ENCODE data around the gene STRN. TPM values are rescaled to one million over a fixed set of nuclear protein-coding genes. Genes with fewer than 3 reads are reported as not detected.
"Not testable (repeated sequence)": the region's sequence is repeated elsewhere in the genome, so short reads cannot be mapped to it uniquely, and the experiment has no call there.

The STRN gene
- total RNA-seq, 2 experiments from 2014 or later, result 16.1 to 32.6 TPM

DNA sequence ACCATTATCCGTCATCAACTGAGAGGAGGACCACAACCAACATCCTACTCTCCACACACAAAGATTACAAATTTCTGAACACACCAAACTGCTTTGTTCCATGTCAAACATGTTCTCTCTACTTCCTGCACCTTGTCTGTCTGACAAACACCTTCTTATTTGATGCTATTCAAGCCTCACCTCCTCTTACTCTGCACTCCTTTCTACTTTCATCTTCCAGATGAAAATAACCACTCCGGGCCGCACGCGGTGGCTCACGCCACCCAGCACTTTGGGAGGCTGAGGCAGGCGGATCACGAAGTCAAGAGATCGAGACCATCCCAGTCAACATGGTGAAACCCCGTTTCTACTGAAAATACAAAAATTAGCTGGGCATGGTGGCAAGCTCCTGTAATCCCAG is 43.7 kb downstream of the STRN start:
- H3K4me1 ChIP-seq (ENCODE audit: insufficient read depth, low read length, poor library complexity, severe bottlenecking); H2AFZ ChIP-seq (ENCODE audit: low read length); H3K4me2 ChIP-seq (ENCODE audit: low read length); POLR2A ChIA-PET; H3K4me3 ChIP-seq (ENCODE audit: low read depth, low read length, poor library complexity, severe bottlenecking); H3K27ac ChIP-seq (ENCODE audit: low read depth, low read length, poor library complexity, severe bottlenecking); H3K79me2 ChIP-seq (ENCODE audit: insufficient read depth, low read depth, low read length); intact Hi-C loops (cut with micrococcal nuclease; ENCODE audit: unreplicated experiment); DNase-seq (ENCODE audit: low spot score); H3K9me3 ChIP-seq (ENCODE audit: low read length); H4K20me1 ChIP-seq (ENCODE audit: insufficient read depth, low read length); CTCF ChIA-PET (ENCODE audit: unreplicated experiment); BruUV-seq (replicated peaks); H3K9me2 ChIP-seq (ENCODE audit: insufficient read depth, low read length); H3K36me3 ChIP-seq (ENCODE audit: insufficient read depth, low read length): not testable (repeated sequence)

DNA sequence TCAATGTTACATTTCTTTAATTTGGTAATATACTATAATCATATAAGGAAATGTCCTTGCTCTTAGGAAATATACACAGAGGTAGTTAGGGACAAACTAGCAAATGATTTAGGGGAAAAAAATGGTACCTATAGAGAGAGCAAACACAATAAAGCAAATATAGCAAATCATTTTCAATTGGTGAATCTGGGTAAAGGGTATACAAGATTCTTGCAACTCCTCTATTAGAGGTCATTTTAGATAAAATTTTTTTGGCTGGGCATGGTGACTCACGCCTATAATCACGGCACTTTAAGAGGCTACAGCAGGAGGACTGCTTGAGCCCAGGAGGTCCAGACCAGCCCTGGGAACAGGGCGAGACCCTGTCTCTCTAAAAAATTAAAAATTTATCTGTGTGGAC is 44.4 kb downstream of the STRN start:
- H3K4me1 ChIP-seq (ENCODE audit: insufficient read depth, low read length, poor library complexity, severe bottlenecking), result no peaks in the 10 kb centered on the region
- no peaks in the 10 kb centered on the region for H3K9me2 ChIP-seq (ENCODE audit: insufficient read depth, low read length)
- no peaks in the 10 kb centered on the region for H3K9me3 ChIP-seq (ENCODE audit: low read length)
- intact Hi-C loops (cut with micrococcal nuclease; ENCODE audit: unreplicated experiment), result no loop called here
- TF ChIP-seq, protein P1, sequence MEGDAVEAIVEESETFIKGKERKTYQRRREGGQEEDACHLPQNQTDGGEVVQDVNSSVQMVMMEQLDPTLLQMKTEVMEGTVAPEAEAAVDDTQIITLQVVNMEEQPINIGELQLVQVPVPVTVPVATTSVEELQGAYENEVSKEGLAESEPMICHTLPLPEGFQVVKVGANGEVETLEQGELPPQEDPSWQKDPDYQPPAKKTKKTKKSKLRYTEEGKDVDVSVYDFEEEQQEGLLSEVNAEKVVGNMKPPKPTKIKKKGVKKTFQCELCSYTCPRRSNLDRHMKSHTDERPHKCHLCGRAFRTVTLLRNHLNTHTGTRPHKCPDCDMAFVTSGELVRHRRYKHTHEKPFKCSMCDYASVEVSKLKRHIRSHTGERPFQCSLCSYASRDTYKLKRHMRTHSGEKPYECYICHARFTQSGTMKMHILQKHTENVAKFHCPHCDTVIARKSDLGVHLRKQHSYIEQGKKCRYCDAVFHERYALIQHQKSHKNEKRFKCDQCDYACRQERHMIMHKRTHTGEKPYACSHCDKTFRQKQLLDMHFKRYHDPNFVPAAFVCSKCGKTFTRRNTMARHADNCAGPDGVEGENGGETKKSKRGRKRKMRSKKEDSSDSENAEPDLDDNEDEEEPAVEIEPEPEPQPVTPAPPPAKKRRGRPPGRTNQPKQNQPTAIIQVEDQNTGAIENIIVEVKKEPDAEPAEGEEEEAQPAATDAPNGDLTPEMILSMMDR (conservative IDR thresholded peaks at IDR 0.05; ENCODE audit: low read length), result no peak
- no peak for TF ChIP-seq EZH2phosphoT487 (IDR thresholded peaks at IDR 0.05; ENCODE audit: borderline replicate concordance, low read depth, low read length)
- no TSS peak for BruUV-seq (replicated peaks)
- H3K4me2 ChIP-seq (ENCODE audit: low read length), result no peak overlapping the region
- H4K20me1 ChIP-seq (ENCODE audit: insufficient read depth, low read length), result peaks cover 3% of the 10 kb centered on the region; the same call in 1 of the 2 replicates
- no peak overlapping the region for H2AFZ ChIP-seq (ENCODE audit: low read length)
- ChIA-PET POLR2A (no interaction called here), CTCF (ENCODE audit: unreplicated experiment) (no interaction called here)
- peaks cover 10% of the 10 kb centered on the region; the same call in 1 of the 2 replicates for H3K36me3 ChIP-seq (ENCODE audit: insufficient read depth, low read length)
- H3K79me2 ChIP-seq (ENCODE audit: insufficient read depth, low read depth, low read length), result peaks cover 5% of the 10 kb centered on the region; the same call in 1 of the 2 replicates
- no peak overlapping the region for H3K4me3 ChIP-seq (ENCODE audit: low read depth, low read length, poor library complexity, severe bottlenecking)
- no peak overlapping the region for H3K27ac ChIP-seq (ENCODE audit: low read depth, low read length, poor library complexity, severe bottlenecking)
- DNase-seq (ENCODE audit: low spot score), result no peak

DNA sequence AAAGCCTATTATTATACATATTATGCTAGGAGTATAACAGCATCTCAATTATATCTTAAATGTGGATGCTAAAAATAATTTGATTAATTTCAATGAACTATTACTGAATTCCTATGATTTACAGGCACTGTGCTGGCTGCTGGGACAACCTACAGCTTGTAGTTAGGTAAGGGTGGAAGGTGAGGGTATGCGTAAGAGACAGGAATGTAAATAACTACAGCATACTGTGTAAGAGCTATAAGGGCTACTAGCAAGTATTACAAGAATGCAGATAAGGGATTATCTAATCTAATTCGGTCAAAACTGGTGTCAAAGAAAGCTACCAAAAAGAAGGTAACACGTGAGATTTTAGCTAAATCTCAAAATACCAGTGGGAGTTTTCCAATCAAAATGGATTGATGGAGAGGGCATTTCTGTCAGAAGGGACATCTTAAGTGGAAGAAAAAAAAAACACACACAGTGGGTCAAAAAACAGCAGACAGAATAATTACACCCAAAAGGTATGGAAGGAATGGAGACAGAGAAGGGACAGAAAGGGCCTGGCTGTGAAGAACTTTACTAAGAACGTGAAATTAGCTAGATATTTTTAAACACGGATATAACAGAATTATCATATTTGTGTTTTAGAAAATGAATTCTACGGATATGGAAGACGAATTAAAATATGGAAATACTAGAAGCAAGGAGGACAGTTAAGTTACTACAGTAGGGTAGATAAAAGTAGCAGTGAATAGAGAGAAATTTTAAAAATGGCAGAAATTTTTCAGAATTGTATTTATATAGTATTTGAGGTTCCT is 47.1 kb downstream of the STRN start:
- H3K9me2 ChIP-seq (ENCODE audit: insufficient read depth, low read length), result no peaks in the 10 kb centered on the region
- no peak overlapping the region for H3K4me3 ChIP-seq (ENCODE audit: low read depth, low read length, poor library complexity, severe bottlenecking)
- no peak overlapping the region for H3K27ac ChIP-seq (ENCODE audit: low read depth, low read length, poor library complexity, severe bottlenecking)
- H3K36me3 ChIP-seq (ENCODE audit: insufficient read depth, low read length), result peaks cover 13% of the 10 kb centered on the region
- no TSS peak for BruUV-seq (replicated peaks)
- peaks cover 3% of the 10 kb centered on the region; the same call in 1 of the 2 replicates for H4K20me1 ChIP-seq (ENCODE audit: insufficient read depth, low read length)
- H3K9me3 ChIP-seq (ENCODE audit: low read length), result no peaks in the 10 kb centered on the region
- TF ChIP-seq EZH2phosphoT487 (IDR thresholded peaks at IDR 0.05; ENCODE audit: borderline replicate concordance, low read depth, low read length), result no peak
- TF ChIP-seq, protein P1 (conservative IDR thresholded peaks at IDR 0.05; ENCODE audit: low read length), result no peak
- no peak overlapping the region for H3K4me2 ChIP-seq (ENCODE audit: low read length)
- intact Hi-C loops (cut with micrococcal nuclease; ENCODE audit: unreplicated experiment), result no loop called here
- no peaks in the 10 kb centered on the region for H3K4me1 ChIP-seq (ENCODE audit: insufficient read depth, low read length, poor library complexity, severe bottlenecking)
- ChIA-PET CTCF (ENCODE audit: unreplicated experiment) (no interaction called here), POLR2A (interaction anchor here (0.5 to 1.0 kb wide), 3 partner anchors 27 to 301 kb away, joined by 3 to 5 read pairs (median 4); partner anchors contain the start of genes GPATCH11 and HEATR5B)
- peaks cover 5% of the 10 kb centered on the region; the same call in 1 of the 2 replicates for H3K79me2 ChIP-seq (ENCODE audit: insufficient read depth, low read depth, low read length)
- DNase-seq (ENCODE audit: low spot score), result no peak
- no peak overlapping the region for H2AFZ ChIP-seq (ENCODE audit: low read length)
